Smooth muscle cell (in vitro differentiated cells): ENCODE data around the gene CDKN2B. TPM values are rescaled to one million over a fixed set of nuclear protein-coding genes. Genes with fewer than 3 reads are reported as not detected.

Experiments used
- DNase-seq: peaks from one replicate; lab custom pipeline; 2025; ENCODE audit not compliant: unreplicated experiment; lab: John Stamatoyannopoulos, UW
- H2AFZ ChIP-seq: fragments of 200-600 bp; sonication (generic); 2 replicates; pipeline ENCODE4 v1.6.0; 2016; ENCODE audit warnings: antibody characterized with exemption, low read depth, mild to moderate bottlenecking
- H3F3A ChIP-seq: fragments of 200-600 bp; sonication (generic); 2 replicates; pipeline ENCODE4 v1.6.0; 2017; ENCODE audit warnings: antibody characterized with exemption, low read depth
- H3K27ac ChIP-seq: fragments of 200-600 bp; sonication (generic); 2 replicates; pipeline ENCODE4 v1.5.1; 2016; ENCODE audit warnings: low read depth, mild to moderate bottlenecking
- H3K27me3 ChIP-seq: fragments of 200-600 bp; sonication (generic); 2 replicates; pipeline ENCODE4 v1.6.1; 2016; ENCODE audit warnings: low read depth, mild to moderate bottlenecking
- H3K36me3 ChIP-seq: fragments of 200-600 bp; sonication (generic); 2 replicates; pipeline ENCODE4 v1.5.1; 2016; ENCODE audit warnings: low read depth
- H3K4me1 ChIP-seq: fragments of 200-600 bp; sonication (generic); 2 replicates; pipeline ENCODE4 v1.5.1; 2016; ENCODE audit warnings: low read depth
- H3K4me2 ChIP-seq: fragments of 200-600 bp; sonication (generic); 2 replicates; pipeline ENCODE4 v1.6.0; 2016; ENCODE audit warnings: mild to moderate bottlenecking
- H3K4me3 ChIP-seq: fragments of 200-600 bp; sonication (generic); 2 replicates; pipeline ENCODE4 v1.5.1; 2016; ENCODE audit warnings: mild to moderate bottlenecking
- H3K79me2 ChIP-seq: fragments of 200-600 bp; sonication (generic); 2 replicates; pipeline ENCODE4 v1.6.0; 2016; ENCODE audit warnings: low read depth, mild to moderate bottlenecking
- H3K9ac ChIP-seq: fragments of 200-600 bp; sonication (generic); 2 replicates; pipeline ENCODE4 v1.6.0; 2016; ENCODE audit warnings: low read depth
- H3K9me3 ChIP-seq: fragments of 200-600 bp; sonication (generic); replicated peaks from 2 replicates; pipeline ENCODE4 v1.5.1; 2016; ENCODE audit warnings: low read depth
- H4K20me1 ChIP-seq: fragments of 200-600 bp; sonication (generic); 2 replicates; pipeline ENCODE4 v1.6.0; 2016; ENCODE audit warnings: low read depth
- WGBS: methylation state at CpG from one replicate; pipeline ENCODE4 v1.1.7; 2016; ENCODE audit warnings: low lambda C conversion rate; 5-methylcytosine and 5-hydroxymethylcytosine counted together
- polyA plus RNA-seq: library from polyadenylated mRNA; unstranded; fragments of >200 nt; fragmentation: Nextera tagmentation; extraction: Ambion mirVana; gene quantifications from 2 replicates; pipeline ENCODE4 v1.2.1, GENCODE V29; 2016
- total RNA-seq: library from RNA; depleted of rRNA; stranded (reverse); fragments of >200 nt; gene quantifications from 2 replicates; pipeline ENCODE4 v1.2.3, GENCODE V29; 2014
- TF ChIP-seq, protein P1 (sequence below): fragments of 200-600 bp; sonication (generic); IDR thresholded peaks from 2 replicates; pipeline ENCODE4 v1.5.1; 2017; ENCODE audit warnings: borderline replicate concordance, mild to moderate bottlenecking, antibody characterized with exemption; ENCODE audit not compliant: insufficient read depth, poor library complexity, severe bottlenecking

The CDKN2B gene
- total and polyA plus RNA-seq, 2 experiments from 2014 or later, result 116 to 184 TPM

DNA sequence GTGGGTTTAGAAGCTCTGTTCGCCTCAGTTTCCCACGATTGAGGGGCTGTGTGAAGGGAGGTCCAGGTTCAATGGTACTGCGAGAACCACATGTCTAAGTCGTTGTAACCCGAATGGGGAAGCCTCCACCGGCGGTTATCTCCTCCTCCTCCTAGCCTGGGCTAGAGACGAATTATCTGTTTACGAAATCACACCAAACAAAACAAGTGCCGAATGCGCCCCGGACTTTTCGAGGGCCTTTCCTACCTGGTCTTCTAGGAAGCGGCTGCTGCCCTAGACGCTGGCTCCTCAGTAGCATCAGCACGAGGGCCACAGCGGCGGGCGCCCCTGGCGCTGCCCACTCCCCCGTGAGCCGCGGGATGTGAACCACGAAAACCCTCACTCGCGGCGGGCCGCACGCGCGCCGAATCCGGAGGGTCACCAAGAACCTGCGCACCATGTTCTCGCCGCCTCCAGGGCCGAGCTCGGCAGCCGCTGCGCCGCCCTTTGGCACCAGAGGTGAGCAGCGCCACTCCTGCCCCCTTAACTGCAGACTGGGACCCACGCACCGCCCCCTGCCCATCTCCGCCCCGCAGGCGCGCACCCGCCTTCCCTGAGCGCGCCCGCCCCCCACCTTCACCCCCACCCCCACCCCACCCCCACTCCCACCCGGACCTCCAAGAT is 15.1 kb downstream of the CDKN2B start, which contains the start of gene CDKN2A:
Gene CDKN2A, minus strand, starts transcription at position 500 of the 663 bp plus-strand sequence.
- Histone ChIP-seq H3K9me3 (no peaks in the 10 kb centered on the region), H3K79me2 (peaks cover 34% of the 10 kb centered on the region), H3K27ac (peak within 1 kb of the TSS; percentile 90), H2AFZ (peak within 1 kb of the TSS; percentile 89), H3K9ac (peak within 1 kb of the TSS; percentile 89), H4K20me1 (no peaks in the 10 kb centered on the region), H3K4me2 (peak within 1 kb of the TSS; percentile 83), H3K4me1 (peaks cover 16% of the 10 kb centered on the region), H3K27me3 (peaks cover 28% of the 10 kb centered on the region), H3F3A (peaks cover 8% of the 10 kb centered on the region), H3K36me3 (no peaks in the 10 kb centered on the region), H3K4me3 (peak within 1 kb of the TSS; percentile 84)
- TF ChIP-seq, protein P1, sequence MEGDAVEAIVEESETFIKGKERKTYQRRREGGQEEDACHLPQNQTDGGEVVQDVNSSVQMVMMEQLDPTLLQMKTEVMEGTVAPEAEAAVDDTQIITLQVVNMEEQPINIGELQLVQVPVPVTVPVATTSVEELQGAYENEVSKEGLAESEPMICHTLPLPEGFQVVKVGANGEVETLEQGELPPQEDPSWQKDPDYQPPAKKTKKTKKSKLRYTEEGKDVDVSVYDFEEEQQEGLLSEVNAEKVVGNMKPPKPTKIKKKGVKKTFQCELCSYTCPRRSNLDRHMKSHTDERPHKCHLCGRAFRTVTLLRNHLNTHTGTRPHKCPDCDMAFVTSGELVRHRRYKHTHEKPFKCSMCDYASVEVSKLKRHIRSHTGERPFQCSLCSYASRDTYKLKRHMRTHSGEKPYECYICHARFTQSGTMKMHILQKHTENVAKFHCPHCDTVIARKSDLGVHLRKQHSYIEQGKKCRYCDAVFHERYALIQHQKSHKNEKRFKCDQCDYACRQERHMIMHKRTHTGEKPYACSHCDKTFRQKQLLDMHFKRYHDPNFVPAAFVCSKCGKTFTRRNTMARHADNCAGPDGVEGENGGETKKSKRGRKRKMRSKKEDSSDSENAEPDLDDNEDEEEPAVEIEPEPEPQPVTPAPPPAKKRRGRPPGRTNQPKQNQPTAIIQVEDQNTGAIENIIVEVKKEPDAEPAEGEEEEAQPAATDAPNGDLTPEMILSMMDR, result no peak
- under 1% methylated on average over 39 of the region's 53 CpGs for WGBS
- DNase-seq, result no peak

DNA sequence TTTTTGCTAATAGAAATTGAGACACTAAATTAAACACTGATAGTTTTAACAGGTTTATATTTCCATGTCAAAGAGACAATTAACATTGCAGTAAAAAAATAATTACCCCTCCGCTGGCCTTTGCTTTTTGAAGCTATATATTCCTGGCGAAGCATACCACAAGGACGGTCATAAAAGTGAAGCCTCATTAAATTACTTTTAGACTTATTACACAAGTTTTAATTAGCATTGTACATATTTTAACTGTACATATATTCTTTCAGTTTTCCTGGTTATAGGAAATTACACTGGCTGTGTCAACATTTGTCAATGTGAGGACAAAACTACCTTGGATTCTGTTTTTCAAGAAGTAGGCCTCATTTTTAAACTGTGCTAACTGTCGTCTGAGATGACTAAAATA is 16.1 kb downstream of the CDKN2B start:
- peaks cover 36% of the 10 kb centered on the region for H3K27me3 ChIP-seq
- peaks cover 16% of the 10 kb centered on the region for H3K4me1 ChIP-seq
- peak overlapping the region; percentile 33 for H3K27ac ChIP-seq

DNA sequence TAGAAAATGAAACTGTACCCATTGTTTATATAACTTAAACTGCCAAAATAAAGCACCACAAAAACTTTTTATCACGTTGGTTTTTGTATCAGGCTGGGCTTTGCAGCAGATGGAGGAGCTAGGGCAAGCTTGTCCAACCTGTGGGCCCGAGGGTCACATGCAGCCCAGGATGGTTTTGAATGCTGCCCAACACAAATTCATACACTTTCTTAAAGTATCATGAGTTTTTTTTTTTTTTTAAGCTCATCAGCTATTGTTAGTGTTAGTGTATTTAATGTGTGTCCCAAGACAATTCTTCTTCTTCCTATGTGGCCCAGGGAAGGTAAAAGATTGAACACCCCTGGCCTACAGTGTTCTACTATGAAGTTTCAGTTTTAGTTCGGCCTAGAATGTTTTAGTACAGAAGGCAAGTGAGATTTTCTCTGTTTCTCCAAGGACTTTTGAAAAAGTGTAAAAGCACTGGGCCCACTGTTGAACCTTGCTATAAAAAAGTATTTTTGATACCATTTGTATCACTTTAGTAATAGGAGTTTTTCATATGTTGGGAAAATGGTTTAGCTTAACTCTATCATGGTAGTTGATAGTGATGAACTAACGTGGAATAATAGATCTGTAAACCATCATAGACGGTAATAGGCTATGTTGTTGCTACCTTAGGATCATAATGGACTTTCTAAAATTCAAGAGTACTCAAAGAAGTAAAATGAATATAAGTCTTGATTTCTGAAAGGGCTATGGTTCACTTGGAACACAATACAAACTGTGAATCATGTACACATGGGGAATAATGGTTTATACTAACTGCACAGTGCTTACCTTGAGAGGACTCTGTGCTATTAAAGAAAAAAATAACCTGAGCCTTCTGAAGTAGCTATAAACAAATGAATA is 17.8 kb downstream of the CDKN2B start:
- 79% methylated on average over 5 of the region's 5 CpGs for WGBS
- H3K27ac ChIP-seq, result no peak overlapping the region
- H2AFZ ChIP-seq, result no peak overlapping the region
- peak overlapping the region; percentile 83 for H3K4me2 ChIP-seq
- H3K4me1 ChIP-seq, result peaks cover 13% of the 10 kb centered on the region
- H3K9me3 ChIP-seq, result no peaks in the 10 kb centered on the region
- peaks cover 2% of the 10 kb centered on the region for H3F3A ChIP-seq
- H3K4me3 ChIP-seq, result no peak overlapping the region
- no peaks in the 10 kb centered on the region for H3K36me3 ChIP-seq
- no peak for DNase-seq
- TF ChIP-seq, protein P1, result no peak
- H4K20me1 ChIP-seq, result no peaks in the 10 kb centered on the region
- H3K9ac ChIP-seq, result no peak overlapping the region
- peaks cover 27% of the 10 kb centered on the region for H3K79me2 ChIP-seq
- peaks cover 40% of the 10 kb centered on the region for H3K27me3 ChIP-seq

More for the DNA sequence above, 16.1 kb downstream of the CDKN2B start:
- TF ChIP-seq, protein P1, result no peak
- DNase-seq, result no peak
- H3K4me3 ChIP-seq, result peak overlapping the region; percentile 84
- H3K9me3 ChIP-seq, result no peaks in the 10 kb centered on the region
- H3F3A ChIP-seq, result peaks cover 8% of the 10 kb centered on the region
- H4K20me1 ChIP-seq, result no peaks in the 10 kb centered on the region
- H3K79me2 ChIP-seq, result peaks cover 34% of the 10 kb centered on the region
- peak overlapping the region; percentile 83 for H3K4me2 ChIP-seq
- peak overlapping the region; percentile 40 for H2AFZ ChIP-seq
- no peaks in the 10 kb centered on the region for H3K36me3 ChIP-seq
- H3K9ac ChIP-seq, result peak overlapping the region; percentile 11
- WGBS, result 63% methylated on average over 4 of the region's 4 CpGs
